ENCODE results near the gene MOBP.

DNA sequence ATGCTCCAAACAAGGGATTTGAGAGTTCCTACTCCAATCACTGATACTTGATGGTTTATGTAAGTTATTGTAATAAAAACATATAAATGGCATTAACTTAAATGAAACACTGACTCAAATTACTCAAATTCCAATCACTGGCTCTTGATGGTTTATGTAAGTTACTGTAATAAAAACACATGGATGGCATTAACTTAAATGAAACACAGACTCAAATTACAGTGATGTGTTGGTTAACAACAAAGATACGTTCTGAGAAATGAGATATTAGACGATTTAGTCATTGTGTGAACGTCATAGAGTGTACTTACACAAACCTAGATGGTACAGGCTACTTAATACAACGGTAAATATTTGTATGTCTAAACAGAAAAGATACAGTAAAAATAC is 6.6 kb downstream of the MOBP start:
- TF ChIP-seq, protein P1, sequence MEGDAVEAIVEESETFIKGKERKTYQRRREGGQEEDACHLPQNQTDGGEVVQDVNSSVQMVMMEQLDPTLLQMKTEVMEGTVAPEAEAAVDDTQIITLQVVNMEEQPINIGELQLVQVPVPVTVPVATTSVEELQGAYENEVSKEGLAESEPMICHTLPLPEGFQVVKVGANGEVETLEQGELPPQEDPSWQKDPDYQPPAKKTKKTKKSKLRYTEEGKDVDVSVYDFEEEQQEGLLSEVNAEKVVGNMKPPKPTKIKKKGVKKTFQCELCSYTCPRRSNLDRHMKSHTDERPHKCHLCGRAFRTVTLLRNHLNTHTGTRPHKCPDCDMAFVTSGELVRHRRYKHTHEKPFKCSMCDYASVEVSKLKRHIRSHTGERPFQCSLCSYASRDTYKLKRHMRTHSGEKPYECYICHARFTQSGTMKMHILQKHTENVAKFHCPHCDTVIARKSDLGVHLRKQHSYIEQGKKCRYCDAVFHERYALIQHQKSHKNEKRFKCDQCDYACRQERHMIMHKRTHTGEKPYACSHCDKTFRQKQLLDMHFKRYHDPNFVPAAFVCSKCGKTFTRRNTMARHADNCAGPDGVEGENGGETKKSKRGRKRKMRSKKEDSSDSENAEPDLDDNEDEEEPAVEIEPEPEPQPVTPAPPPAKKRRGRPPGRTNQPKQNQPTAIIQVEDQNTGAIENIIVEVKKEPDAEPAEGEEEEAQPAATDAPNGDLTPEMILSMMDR (IDR thresholded peaks at IDR 0.05), result no peak
- TF ChIP-seq ZFX (IDR thresholded peaks at IDR 0.05; ENCODE audit: borderline replicate concordance), result no peak

Measured in 22Rv1 (cell line).